NCI-H524 (cell line): ENCODE data around the gene HMX2.

ENCODE experiments used
- DNase-seq, 2 experiments: peaks; one replicate each; lab custom pipeline; 2025; lab: John Stamatoyannopoulos, UW

HMX2 gene

DNA sequence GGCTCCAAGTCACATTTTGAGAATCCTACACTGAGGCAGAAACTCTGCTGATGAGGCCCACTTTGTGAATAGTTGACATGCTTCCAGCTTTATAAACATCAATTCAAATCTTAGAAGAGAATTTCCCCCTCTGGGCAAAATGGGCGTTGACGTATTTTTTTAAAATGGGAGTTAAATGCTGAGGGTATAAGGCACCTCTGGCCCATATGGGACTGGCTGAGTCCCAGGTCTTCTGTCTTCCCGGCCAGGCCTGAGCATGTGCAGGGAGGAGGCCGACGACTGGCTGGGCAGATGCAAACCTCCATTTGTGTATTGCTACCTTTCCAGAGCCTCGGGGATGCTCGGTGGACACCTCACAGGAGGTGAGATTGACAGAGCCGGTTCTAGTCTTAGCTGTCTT, 44.0 kb downstream of the HMX2 start:
- DNase-seq = no peak

DNA sequence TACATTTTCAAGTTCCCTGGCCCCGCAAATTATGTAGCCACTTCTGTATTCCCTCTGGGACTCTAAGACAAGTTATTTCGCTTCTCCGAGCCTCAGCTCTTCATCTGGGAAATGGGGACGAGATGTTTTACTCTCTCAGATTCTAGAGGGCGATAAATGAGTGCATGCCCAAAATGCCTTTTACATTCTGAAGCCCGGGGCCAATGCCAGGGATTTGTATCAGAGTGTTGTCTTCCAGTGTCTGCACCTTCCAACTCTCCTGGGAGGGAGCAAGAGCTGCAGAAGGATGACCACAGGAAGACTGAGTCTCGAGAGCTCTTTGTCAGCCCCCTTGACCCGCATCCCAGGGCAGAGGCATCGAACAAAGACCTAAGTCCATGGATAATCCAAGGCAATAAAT, 46.1 kb downstream of the HMX2 start:
- DNase-seq = no peak
